Neural progenitor cell (in vitro differentiated cells): Measurements from ENCODE around the gene TSPAN5. TPM values are rescaled to one million over a fixed set of nuclear protein-coding genes. Genes with fewer than 3 reads are reported as not detected.

Source experiments
- DNase-seq: peaks from one replicate; pipeline ENCODE4 v3.0.0-alpha.2; 2016; ENCODE audit warnings: low spot score
- H2AFZ ChIP-seq: fragments of 200-600 bp; sonication (generic); replicated peaks from 2 replicates; pipeline ENCODE4 v1.6.1; 2016; ENCODE audit warnings: antibody characterized with exemption
- H3F3A ChIP-seq: fragments of 200-600 bp; sonication (generic); 2 replicates; pipeline ENCODE4 v1.6.1; 2016; ENCODE audit warnings: antibody characterized with exemption, low read depth
- H3K27ac ChIP-seq: fragments of 200-600 bp; sonication (generic); 2 replicates; pipeline ENCODE4 v1.5.1; 2016; ENCODE audit warnings: mild to moderate bottlenecking
- H3K27me3 ChIP-seq: fragments of 200-600 bp; sonication (generic); 2 replicates; pipeline ENCODE4 v1.6.1; 2016; ENCODE audit warnings: mild to moderate bottlenecking, moderate library complexity
- H3K36me3 ChIP-seq: fragments of 200-600 bp; sonication (generic); 2 replicates; pipeline ENCODE4 v1.5.1; 2016
- H3K4me1 ChIP-seq: fragments of 200-600 bp; sonication (generic); 2 replicates; pipeline ENCODE4 v1.6.1; 2016; ENCODE audit warnings: mixed run types
- H3K4me2 ChIP-seq: fragments of 200-600 bp; sonication (generic); 2 replicates; pipeline ENCODE4 v1.6.1; 2016
- H3K4me3 ChIP-seq: fragments of 200-600 bp; sonication (generic); 2 replicates; pipeline ENCODE4 v1.5.1; 2016
- H3K79me2 ChIP-seq: fragments of 200-600 bp; sonication (generic); 2 replicates; pipeline ENCODE4 v1.6.1; 2016; ENCODE audit warnings: low read depth
- H3K9ac ChIP-seq: fragments of 200-600 bp; sonication (generic); 2 replicates; pipeline ENCODE4 v1.6.1; 2016
- H3K9me3 ChIP-seq: fragments of 200-600 bp; sonication (generic); 2 replicates; pipeline ENCODE4 v1.5.1; 2016; ENCODE audit warnings: low read depth
- H4K20me1 ChIP-seq: fragments of 200-600 bp; sonication (generic); 2 replicates; pipeline ENCODE4 v1.6.1; 2016; ENCODE audit warnings: low read depth
- H3K27ac Mint-ChIP-seq: 3 replicates; pipeline ENCODE4 v1.8.0; 2021; ENCODE audit warnings: mixed read lengths
- H3K27me3 Mint-ChIP-seq: 2 replicates; pipeline ENCODE4 v1.8.0; 2022; ENCODE audit warnings: low read depth, mild to moderate bottlenecking, inconsistent platforms, moderate library complexity, mixed read lengths; ENCODE audit not compliant: insufficient read depth
- H3K36me3 Mint-ChIP-seq: 3 replicates; pipeline ENCODE4 v1.8.0; 2021; ENCODE audit warnings: mixed read lengths
- H3K4me1 Mint-ChIP-seq: 3 replicates; pipeline ENCODE4 v1.8.0; 2021; ENCODE audit warnings: mixed read lengths
- H3K4me3 Mint-ChIP-seq: 3 replicates; pipeline ENCODE4 v1.8.0; 2021; ENCODE audit warnings: mild to moderate bottlenecking, moderate library complexity, mixed read lengths
- H3K9me3 Mint-ChIP-seq: 3 replicates; pipeline ENCODE4 v1.8.0; 2020; ENCODE audit warnings: mixed read lengths
- CTCF ChIP-seq: fragments of 200-600 bp; sonication (generic); IDR thresholded peaks from 2 replicates; pipeline ENCODE4 v1.5.1; 2017; ENCODE audit warnings: antibody characterized with exemption, mild to moderate bottlenecking
- EZH2 ChIP-seq: fragments of 200-600 bp; sonication (generic); IDR thresholded peaks from 2 replicates; pipeline ENCODE4 v1.6.1; 2017; ENCODE audit warnings: antibody characterized with exemption, mild to moderate bottlenecking, moderate library complexity
- EZH2phosphoT487 ChIP-seq: fragments of 200-600 bp; sonication (generic); IDR thresholded peaks from 2 replicates; pipeline ENCODE4 v1.6.1; 2017; ENCODE audit warnings: antibody characterized with exemption
- total RNA-seq: library from RNA; depleted of rRNA; stranded (reverse); fragments of >200 nt; gene quantifications from 2 replicates; pipeline ENCODE4 v1.2.3, GENCODE V29; 2015; ENCODE audit warnings: low replicate concordance

TSPAN5 gene
- total RNA-seq, 1 donor from 2014 or later, result 34.9 TPM

GRCh38 chr4:98687876-98688275 is 29.5 kb upstream of the TSPAN5 start:
- H3K4me3 Mint-ChIP-seq, result no peak overlapping the region
- Histone ChIP-seq H3K4me3 (no peak overlapping the region), H3K4me1 (no peaks in the 10 kb centered on the region), H3K36me3 (no peaks in the 10 kb centered on the region), H4K20me1 (no peaks in the 10 kb centered on the region), H3K27ac (no peak overlapping the region), H3K9me3 (no peaks in the 10 kb centered on the region), H2AFZ (no peak overlapping the region), H3K9ac (no peak overlapping the region), H3K79me2 (no peaks in the 10 kb centered on the region), H3F3A (no peaks in the 10 kb centered on the region), H3K4me2 (no peak overlapping the region), H3K27me3 (no peaks in the 10 kb centered on the region)
- peaks cover 6% of the 10 kb centered on the region for H3K4me1 Mint-ChIP-seq
- H3K27me3 Mint-ChIP-seq, result no peaks in the 10 kb centered on the region
- DNase-seq, result no peak
- no peaks in the 10 kb centered on the region for H3K36me3 Mint-ChIP-seq
- no peak overlapping the region for H3K27ac Mint-ChIP-seq
- H3K9me3 Mint-ChIP-seq, result peaks cover 4% of the 10 kb centered on the region
- no peak for TF ChIP-seq CTCF
- no peak for TF ChIP-seq EZH2
- TF ChIP-seq EZH2phosphoT487, result no peak

GRCh38 chr4:98686847-98687246 is 28.4 kb upstream of the TSPAN5 start:
- H3K9ac ChIP-seq, result no peak overlapping the region
- peaks cover 4% of the 10 kb centered on the region for H3K9me3 Mint-ChIP-seq
- no peaks in the 10 kb centered on the region for H3K27me3 Mint-ChIP-seq
- H3K36me3 ChIP-seq, result no peaks in the 10 kb centered on the region
- no peak for DNase-seq
- no peaks in the 10 kb centered on the region for H3K4me1 ChIP-seq
- no peak overlapping the region for H3K4me3 Mint-ChIP-seq
- TF ChIP-seq EZH2phosphoT487 (no peak), CTCF (no peak), EZH2 (no peak)
- no peaks in the 10 kb centered on the region for H3K9me3 ChIP-seq
- no peaks in the 10 kb centered on the region for H3F3A ChIP-seq
- H3K4me2 ChIP-seq, result no peak overlapping the region
- H3K79me2 ChIP-seq, result no peaks in the 10 kb centered on the region
- H2AFZ ChIP-seq, result no peak overlapping the region
- no peaks in the 10 kb centered on the region for H3K36me3 Mint-ChIP-seq
- no peak overlapping the region for H3K4me3 ChIP-seq
- no peaks in the 10 kb centered on the region for H4K20me1 ChIP-seq
- H3K4me1 Mint-ChIP-seq, result peaks cover 6% of the 10 kb centered on the region
- H3K27ac ChIP-seq, result no peak overlapping the region
- no peaks in the 10 kb centered on the region for H3K27me3 ChIP-seq
- peak overlapping the region; percentile 46 for H3K27ac Mint-ChIP-seq

GRCh38 chr4:98686043-98686707 is 27.8 kb upstream of the TSPAN5 start:
- Mint-ChIP-seq H3K27ac (no peak overlapping the region), H3K27me3 (no peaks in the 10 kb centered on the region), H3K4me3 (no peak overlapping the region), H3K4me1 (peaks cover 6% of the 10 kb centered on the region), H3K36me3 (no peaks in the 10 kb centered on the region), H3K9me3 (peaks cover 4% of the 10 kb centered on the region)
- no peak for DNase-seq
- Histone ChIP-seq H3K9me3 (no peaks in the 10 kb centered on the region), H3K27ac (no peak overlapping the region), H3K36me3 (no peaks in the 10 kb centered on the region), H3K4me1 (peaks cover under 1% of the 10 kb centered on the region), H3K4me2 (no peak overlapping the region), H3K27me3 (no peaks in the 10 kb centered on the region), H2AFZ (no peak overlapping the region), H4K20me1 (no peaks in the 10 kb centered on the region), H3F3A (no peaks in the 10 kb centered on the region), H3K79me2 (no peaks in the 10 kb centered on the region), H3K4me3 (no peak overlapping the region), H3K9ac (no peak overlapping the region)
- no peak for TF ChIP-seq EZH2
- no peak for TF ChIP-seq CTCF
- no peak for TF ChIP-seq EZH2phosphoT487
